ENCODE measurements around the gene ULK3. TPM values are rescaled to one million over a fixed set of nuclear protein-coding genes. Genes with fewer than 3 reads are reported as not detected.

The ULK3 gene
- total and polyA plus RNA-seq, 10 of the 15 experiments (the other 5 are each of a cell fraction or from before 2014, with no cell fraction given): 0.64 to 38.8 (median 27.1) TPM

DNA sequence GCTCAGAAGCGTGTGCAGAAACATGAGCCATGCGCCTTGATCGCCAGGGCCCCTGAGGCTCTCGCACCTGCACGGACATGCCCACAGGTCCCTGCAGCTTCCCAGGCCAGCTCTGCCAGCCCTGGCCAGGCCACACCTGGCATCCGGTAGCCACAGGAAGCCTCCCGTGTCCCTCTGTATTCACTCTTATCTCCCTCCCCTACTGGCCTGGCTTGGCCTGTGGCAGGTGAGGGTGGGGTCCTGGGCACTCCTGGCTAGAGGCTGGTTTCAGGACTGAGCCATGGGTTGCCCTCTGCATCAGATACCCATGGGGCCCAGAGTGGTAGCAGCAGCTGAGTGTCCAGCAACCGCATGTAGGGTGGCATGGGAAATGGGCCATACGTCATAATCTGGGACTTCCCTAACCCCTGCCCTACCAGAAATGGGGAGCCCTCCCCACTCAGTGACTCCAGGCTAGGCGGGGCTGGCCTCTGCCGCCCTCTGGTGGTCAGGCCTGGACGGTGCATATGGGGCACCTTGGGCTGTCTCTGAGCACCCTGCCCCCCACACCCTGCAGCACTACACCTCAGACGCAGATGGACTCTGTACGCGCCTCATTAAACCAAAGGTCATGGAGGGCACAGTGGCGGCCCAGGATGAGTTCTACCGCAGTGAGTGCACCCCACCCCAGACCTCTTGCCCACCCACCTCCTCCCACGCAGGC lies 42.9 kb downstream of the ULK3 start (continued):
- TF ChIP-seq, protein P1, sequence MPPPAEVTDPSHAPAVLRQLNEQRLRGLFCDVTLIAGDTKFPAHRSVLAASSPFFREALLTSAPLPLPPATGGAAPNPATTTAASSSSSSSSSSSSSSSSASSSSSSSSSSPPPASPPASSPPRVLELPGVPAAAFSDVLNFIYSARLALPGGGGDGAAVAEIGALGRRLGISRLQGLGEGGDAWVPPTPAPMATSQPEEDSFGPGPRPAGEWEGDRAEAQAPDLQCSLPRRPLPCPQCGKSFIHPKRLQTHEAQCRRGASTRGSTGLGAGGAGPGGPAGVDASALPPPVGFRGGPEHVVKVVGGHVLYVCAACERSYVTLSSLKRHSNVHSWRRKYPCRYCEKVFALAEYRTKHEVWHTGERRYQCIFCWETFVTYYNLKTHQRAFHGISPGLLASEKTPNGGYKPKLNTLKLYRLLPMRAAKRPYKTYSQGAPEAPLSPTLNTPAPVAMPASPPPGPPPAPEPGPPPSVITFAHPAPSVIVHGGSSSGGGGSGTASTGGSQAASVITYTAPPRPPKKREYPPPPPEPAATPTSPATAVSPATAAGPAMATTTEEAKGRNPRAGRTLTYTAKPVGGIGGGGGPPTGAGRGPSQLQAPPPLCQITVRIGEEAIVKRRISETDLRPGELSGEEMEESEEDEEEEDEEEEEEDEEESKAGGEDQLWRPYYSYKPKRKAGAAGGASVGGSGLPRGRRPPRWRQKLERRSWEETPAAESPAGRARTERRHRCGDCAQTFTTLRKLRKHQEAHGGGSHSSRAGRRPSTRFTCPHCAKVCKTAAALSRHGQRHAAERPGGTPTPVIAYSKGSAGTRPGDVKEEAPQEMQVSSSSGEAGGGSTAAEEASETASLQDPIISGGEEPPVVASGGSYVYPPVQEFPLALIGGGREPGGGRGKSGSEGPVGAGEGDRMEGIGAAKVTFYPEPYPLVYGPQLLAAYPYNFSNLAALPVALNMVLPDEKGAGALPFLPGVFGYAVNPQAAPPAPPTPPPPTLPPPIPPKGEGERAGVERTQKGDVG (CRISPR knock-in tag; IDR thresholded peaks at IDR 0.05): no peak
- no peak for TF ChIP-seq GABPA (IDR thresholded peaks at IDR 0.05; ENCODE audit: low read depth)
- no peak for TF ChIP-seq SREBF2 (IDR thresholded peaks at IDR 0.05; ENCODE audit: low read length)
- TF ChIP-seq RELB (IDR thresholded peaks at IDR 0.05; ENCODE audit: low read depth): peak; percentile 87
- no peak for TF ChIP-seq HDAC2 (IDR thresholded peaks at IDR 0.05)
- TF ChIP-seq, protein P2, sequence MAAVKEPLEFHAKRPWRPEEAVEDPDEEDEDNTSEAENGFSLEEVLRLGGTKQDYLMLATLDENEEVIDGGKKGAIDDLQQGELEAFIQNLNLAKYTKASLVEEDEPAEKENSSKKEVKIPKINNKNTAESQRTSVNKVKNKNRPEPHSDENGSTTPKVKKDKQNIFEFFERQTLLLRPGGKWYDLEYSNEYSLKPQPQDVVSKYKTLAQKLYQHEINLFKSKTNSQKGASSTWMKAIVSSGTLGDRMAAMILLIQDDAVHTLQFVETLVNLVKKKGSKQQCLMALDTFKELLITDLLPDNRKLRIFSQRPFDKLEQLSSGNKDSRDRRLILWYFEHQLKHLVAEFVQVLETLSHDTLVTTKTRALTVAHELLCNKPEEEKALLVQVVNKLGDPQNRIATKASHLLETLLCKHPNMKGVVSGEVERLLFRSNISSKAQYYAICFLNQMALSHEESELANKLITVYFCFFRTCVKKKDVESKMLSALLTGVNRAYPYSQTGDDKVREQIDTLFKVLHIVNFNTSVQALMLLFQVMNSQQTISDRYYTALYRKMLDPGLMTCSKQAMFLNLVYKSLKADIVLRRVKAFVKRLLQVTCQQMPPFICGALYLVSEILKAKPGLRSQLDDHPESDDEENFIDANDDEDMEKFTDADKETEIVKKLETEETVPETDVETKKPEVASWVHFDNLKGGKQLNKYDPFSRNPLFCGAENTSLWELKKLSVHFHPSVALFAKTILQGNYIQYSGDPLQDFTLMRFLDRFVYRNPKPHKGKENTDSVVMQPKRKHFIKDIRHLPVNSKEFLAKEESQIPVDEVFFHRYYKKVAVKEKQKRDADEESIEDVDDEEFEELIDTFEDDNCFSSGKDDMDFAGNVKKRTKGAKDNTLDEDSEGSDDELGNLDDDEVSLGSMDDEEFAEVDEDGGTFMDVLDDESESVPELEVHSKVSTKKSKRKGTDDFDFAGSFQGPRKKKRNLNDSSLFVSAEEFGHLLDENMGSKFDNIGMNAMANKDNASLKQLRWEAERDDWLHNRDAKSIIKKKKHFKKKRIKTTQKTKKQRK (IDR thresholded peaks at IDR 0.05; ENCODE audit: low read depth, low read length): no peak
- TF ChIP-seq EGR1 (IDR thresholded peaks at IDR 0.05; ENCODE audit: borderline replicate concordance in 1 of 2, low read depth in 2 of 2, low read length in 2 of 2): no peak
- TF ChIP-seq RAD21 (IDR thresholded peaks at IDR 0.05; ENCODE audit: insufficient read depth, low read depth, low read length): peak; percentile 93
- TF ChIP-seq NR2C2 (IDR thresholded peaks at IDR 0.05; ENCODE audit: borderline replicate concordance, control insufficient read depth, insufficient read length, low read depth): no peak
- no peak for TF ChIP-seq BCLAF1 (IDR thresholded peaks at IDR 0.05)
- TF ChIP-seq HDAC6 (IDR thresholded peaks at IDR 0.05; ENCODE audit: unreplicated experiment): no peak
- no peak for TF ChIP-seq E4F1 (IDR thresholded peaks at IDR 0.05; ENCODE audit: borderline replicate concordance, partially characterized antibody)
- no peak for TF ChIP-seq EZH2 (IDR thresholded peaks at IDR 0.05; ENCODE audit: borderline replicate concordance, control insufficient read depth, low read depth, low read length)
- no peak; the same call in 1 of the 2 replicates for TF ChIP-seq POLR2AphosphoS5 (IDR thresholded peaks at IDR 0.05; ENCODE audit: low read length)
- TF ChIP-seq TCF12 (IDR thresholded peaks at IDR 0.05; ENCODE audit: low read depth, low read length): peak; percentile 73

All from GM12878 (cell line).